ENCODE data around the gene S100G.

Gene S100G

DNA sequence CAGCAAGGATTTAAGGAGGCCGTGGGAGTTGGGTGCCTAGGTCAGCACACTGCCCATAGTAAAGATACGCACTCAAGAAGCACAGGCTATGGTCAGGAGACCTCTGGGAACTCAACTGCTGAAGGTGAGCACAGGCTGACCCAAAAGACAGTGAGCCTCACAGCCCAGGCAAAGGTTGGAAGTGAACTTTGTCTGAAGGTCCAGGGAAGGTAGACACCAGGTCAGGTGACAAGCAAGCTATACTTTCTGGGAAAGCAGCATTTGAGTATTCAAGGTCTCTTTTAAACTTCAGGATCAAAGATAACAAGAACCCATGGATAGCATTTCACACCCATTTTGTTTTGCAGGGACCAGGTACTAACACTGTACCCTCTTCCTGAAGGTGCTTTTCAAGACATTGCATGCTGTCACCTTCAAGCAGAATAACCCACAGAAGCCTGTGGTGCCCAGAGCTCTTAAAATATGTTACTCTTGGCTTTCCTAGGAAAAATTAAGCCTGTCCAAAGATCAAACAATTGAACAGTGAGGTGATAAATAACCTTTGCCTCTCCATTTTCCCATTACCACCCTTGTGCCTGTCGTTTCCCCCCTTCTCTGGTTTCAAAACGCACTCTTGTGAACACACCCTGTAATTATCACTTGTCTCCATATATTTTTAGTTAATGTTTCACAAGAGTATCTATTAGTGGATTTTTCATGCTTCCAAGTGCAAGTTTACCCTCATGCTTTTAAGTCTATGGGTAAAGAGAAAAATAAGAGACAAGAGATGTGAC, 3.4 kb upstream of the S100G start:
- TF ChIP-seq, protein P1, sequence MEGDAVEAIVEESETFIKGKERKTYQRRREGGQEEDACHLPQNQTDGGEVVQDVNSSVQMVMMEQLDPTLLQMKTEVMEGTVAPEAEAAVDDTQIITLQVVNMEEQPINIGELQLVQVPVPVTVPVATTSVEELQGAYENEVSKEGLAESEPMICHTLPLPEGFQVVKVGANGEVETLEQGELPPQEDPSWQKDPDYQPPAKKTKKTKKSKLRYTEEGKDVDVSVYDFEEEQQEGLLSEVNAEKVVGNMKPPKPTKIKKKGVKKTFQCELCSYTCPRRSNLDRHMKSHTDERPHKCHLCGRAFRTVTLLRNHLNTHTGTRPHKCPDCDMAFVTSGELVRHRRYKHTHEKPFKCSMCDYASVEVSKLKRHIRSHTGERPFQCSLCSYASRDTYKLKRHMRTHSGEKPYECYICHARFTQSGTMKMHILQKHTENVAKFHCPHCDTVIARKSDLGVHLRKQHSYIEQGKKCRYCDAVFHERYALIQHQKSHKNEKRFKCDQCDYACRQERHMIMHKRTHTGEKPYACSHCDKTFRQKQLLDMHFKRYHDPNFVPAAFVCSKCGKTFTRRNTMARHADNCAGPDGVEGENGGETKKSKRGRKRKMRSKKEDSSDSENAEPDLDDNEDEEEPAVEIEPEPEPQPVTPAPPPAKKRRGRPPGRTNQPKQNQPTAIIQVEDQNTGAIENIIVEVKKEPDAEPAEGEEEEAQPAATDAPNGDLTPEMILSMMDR (IDR thresholded peaks at IDR 0.05; ENCODE audit: insufficient read depth, low read depth, low read length, missing control alignments), result no peak
- no peak for DNase-seq (ENCODE audit: low read depth)
- no peak overlapping the region for H3K4me3 ChIP-seq (ENCODE audit: low read depth, low read length)

DNA sequence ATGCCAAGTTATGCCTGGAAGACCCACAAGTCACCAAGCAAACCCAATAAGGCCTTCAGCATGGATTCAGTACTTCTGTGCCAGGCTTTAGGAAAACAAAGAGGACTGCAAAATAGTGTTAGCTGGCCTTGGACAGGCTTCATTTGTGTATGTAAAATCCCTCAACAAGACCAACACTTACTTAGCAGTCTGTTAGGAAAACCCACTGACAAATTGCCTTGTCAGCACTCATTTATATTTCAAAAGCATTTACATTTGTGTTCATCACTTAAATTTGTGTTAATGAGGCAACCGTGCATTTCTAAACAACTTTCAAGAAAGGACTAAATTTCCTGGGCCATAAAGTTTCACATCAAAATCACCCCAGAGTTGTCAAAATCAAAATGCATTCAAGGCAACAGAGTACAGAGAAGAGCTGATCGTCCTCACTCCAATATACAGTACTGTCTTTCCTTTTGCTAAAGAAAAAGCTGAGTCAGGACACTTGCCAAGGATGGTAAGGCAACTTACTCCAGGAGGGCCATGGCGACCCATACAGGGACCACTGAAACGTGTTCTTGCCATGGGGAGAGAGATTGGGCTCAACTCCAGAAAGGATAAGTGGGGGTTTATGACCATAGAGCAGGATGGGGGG, 1.6 kb downstream of the S100G start:
- TF ChIP-seq, protein P1 (IDR thresholded peaks at IDR 0.05; ENCODE audit: insufficient read depth, low read depth, low read length, missing control alignments), result no peak
- H3K4me3 ChIP-seq (ENCODE audit: low read depth, low read length), result no peak overlapping the region
- DNase-seq (ENCODE audit: low read depth), result no peak

DNA sequence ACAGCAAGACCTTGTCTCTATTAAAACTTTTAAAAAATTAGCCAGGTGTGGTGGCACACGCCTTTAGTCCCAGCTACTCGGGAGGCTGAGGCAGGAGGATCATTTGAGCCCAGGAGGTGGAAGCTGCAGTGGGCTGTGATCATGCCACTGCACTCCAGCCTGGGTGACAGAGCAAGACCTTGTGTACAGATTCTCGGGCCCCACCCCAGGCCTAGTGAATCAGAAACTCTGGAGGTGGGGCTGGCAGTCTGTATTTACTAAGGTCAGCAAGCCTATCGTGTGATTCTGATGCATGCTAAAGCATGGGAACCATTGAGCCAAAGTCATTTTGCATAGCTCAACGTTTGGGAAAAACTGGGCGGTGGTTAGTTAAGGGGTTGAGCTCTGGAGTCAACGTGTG, 3.5 kb downstream of the S100G start:
- no peak overlapping the region for H3K4me3 ChIP-seq (ENCODE audit: low read depth, low read length)
- TF ChIP-seq, protein P1 (IDR thresholded peaks at IDR 0.05; ENCODE audit: insufficient read depth, low read depth, low read length, missing control alignments), result no peak
- DNase-seq (ENCODE audit: low read depth), result no peak

DNA sequence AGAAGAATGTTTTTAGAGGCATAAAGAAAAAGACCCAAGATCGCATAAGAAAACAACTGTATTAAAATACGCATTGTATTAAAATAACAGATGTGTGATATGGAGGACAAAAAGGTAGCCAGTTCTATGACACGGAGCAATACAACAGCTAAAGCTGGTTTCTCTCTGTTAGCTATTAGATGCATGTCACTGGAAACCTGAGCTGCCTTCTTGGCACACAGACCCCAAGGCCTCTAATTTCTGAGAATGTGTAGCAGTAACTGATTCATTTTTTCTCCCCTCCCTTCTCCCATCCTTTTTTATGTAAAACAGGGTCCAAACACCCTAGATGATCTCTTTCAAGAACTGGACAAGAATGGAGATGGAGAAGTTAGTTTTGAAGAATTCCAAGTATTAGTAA, 4.1 kb downstream of the S100G start:
- no peak for DNase-seq (ENCODE audit: low read depth)
- TF ChIP-seq, protein P1 (IDR thresholded peaks at IDR 0.05; ENCODE audit: insufficient read depth, low read depth, low read length, missing control alignments), result no peak
- no peak overlapping the region for H3K4me3 ChIP-seq (ENCODE audit: low read depth, low read length)

DNA sequence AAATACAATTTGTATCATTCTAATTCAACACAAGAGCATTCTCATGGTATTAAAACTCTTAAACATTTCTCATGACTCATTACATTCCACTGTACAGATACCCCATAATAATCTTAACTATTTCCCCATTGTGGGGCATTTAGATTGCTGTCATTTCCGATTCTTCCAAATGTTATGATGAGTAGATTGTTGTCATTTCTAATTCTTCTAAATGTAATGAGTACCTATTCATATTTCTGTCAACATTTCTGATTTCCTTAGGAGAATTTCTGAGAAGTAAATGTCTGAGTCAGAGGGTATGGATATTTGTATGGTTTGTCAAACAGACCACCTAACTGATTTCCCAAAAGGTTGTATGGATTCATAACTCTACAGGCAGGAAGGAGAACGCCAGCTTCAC, 8.3 kb downstream of the S100G start:
- H3K4me3 ChIP-seq (ENCODE audit: low read depth, low read length), result no peak overlapping the region
- no peak for DNase-seq (ENCODE audit: low read depth)
- TF ChIP-seq, protein P1 (IDR thresholded peaks at IDR 0.05; ENCODE audit: insufficient read depth, low read depth, low read length, missing control alignments), result no peak

DNA sequence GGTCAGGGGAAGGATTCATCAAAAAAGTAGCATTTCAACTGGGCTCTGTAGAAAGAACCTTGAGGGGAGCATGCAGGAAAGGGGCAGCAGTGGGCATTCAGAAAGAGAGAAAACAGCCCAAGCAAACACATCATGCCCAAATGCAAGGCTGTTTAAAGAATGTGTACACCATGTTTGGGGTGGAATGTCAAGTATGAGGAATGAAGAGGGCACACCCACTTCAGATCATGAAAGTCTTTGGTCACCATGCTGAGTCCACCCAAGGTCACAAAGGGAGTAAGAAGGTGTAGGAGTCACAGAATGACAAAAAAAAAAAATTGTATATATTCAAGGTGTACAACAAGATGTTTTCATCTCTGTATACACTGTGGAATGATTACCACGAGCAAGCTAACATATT, 9.4 kb downstream of the S100G start:
- TF ChIP-seq, protein P1 (IDR thresholded peaks at IDR 0.05; ENCODE audit: insufficient read depth, low read depth, low read length, missing control alignments), result no peak
- no peak for DNase-seq (ENCODE audit: low read depth)
- H3K4me3 ChIP-seq (ENCODE audit: low read depth, low read length), result no peak overlapping the region

Data from GM12865 (cell line).